Heart left ventricle (tissue), 13 donors: ENCODE data around the gene CCL20.

Experiments
- POLR2A ChIP-seq, 2 donors: fragments of 450-650 bp; IDR thresholded peaks; one replicate each; pipeline ENCODE4 v1.6.1; 2017; ENCODE audit warnings: antibody characterized with exemption in 2 of 2, mild to moderate bottlenecking in 2 of 2, moderate library complexity in 2 of 2
- TF ChIP-seq, protein P1 (sequence below), 12 donors: fragments of 200-600 bp; sonication (generic) in 4 of 12; IDR thresholded peaks; one replicate each; pipeline versions ENCODE4 v1.5.0 to v1.8.0; 2018 to 2022; ENCODE audit warnings: antibody characterized with exemption in 12 of 12, mild to moderate bottlenecking in 5 of 12
- donor health status: ischemic (EF 13 %, LVEDD 7.1; RV severe dilation, severe dysfunction).
- donor health status: DM: no; HTN: yes; CAD: no.
- donor health status: DM: no; HTN: no; CAD: no.
- donor health status: ischemic (EF 25% LVEDD 6.9; RV normal size, moderate dysfunction).
- donor health status: ischemic (EF 25% LVEDD 5.7; RV mildly dilated, moderate dysfunction).
- donor health status: ischemic (EF 35%, LVEDD 5.7; RV mildly dilated, moderate dysfunction).
- donor health status: nonischemic (EF 11% LVEDD 7.7; RV severe dilation, severe dysfunction).
- donor health status: DM: yes; HTN: yes; CAD: no.
- donor health status: PGD.
- donor health status: ischemic (EF 29% LVEDD 5.4; RV normal size, mild dysfunction).
- donor health status: nonischemic (EF 23%, LVEDD 6.1; RV moderate dilation, normal function).

- TF ChIP-seq, protein P1, sequence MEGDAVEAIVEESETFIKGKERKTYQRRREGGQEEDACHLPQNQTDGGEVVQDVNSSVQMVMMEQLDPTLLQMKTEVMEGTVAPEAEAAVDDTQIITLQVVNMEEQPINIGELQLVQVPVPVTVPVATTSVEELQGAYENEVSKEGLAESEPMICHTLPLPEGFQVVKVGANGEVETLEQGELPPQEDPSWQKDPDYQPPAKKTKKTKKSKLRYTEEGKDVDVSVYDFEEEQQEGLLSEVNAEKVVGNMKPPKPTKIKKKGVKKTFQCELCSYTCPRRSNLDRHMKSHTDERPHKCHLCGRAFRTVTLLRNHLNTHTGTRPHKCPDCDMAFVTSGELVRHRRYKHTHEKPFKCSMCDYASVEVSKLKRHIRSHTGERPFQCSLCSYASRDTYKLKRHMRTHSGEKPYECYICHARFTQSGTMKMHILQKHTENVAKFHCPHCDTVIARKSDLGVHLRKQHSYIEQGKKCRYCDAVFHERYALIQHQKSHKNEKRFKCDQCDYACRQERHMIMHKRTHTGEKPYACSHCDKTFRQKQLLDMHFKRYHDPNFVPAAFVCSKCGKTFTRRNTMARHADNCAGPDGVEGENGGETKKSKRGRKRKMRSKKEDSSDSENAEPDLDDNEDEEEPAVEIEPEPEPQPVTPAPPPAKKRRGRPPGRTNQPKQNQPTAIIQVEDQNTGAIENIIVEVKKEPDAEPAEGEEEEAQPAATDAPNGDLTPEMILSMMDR (IDR thresholded peaks at IDR 0.05) = no peak
- TF ChIP-seq POLR2A (IDR thresholded peaks at IDR 0.05) = no peak
Observed at GRCh38 chr2:227783404-227784138, 30.1 kb upstream of the CCL20 start.
